HepG2 (cell line): Measurements from ENCODE around the gene PNPLA3. TPM values are rescaled to one million over a fixed set of nuclear protein-coding genes. Genes with fewer than 3 reads are reported as not detected.
A peak's percentile ranks its signal among the peaks of the same experiment; 100 is the strongest.

Experiments used
- BORCS8-MEF2B ChIP-seq: sonication (generic); formaldehyde crosslinking; IDR thresholded peaks from 2 replicates; pipeline ENCODE4 v1.8.0; 2022; ENCODE audit warnings: mild to moderate bottlenecking, missing genetic modification reagents
- FOXA3 ChIP-seq: IDR thresholded peaks from 2 replicates; pipeline ENCODE4 v1.6.1; 2016; ENCODE audit warnings: missing genetic modification reagents, missing compliant biosample characterization
- FOXM1 ChIP-seq: sonication (generic); formaldehyde crosslinking; IDR thresholded peaks from 2 replicates; pipeline ENCODE4 v1.5.0; 2020; ENCODE audit warnings: missing genetic modification reagents
- NFIB ChIP-seq: sonication (generic); formaldehyde crosslinking; IDR thresholded peaks from 2 replicates; pipeline ENCODE4 v1.9.0; 2021; ENCODE audit warnings: missing genetic modification reagents, mild to moderate bottlenecking, borderline replicate concordance
- NR2F2 ChIP-seq: IDR thresholded peaks from 2 replicates; pipeline ENCODE4 v1.6.1; 2012; ENCODE audit warnings: low read depth, inconsistent platforms, borderline replicate concordance
- PRPF4 ChIP-seq: fragments of 200-400 bp; formaldehyde crosslinking; IDR thresholded peaks from 2 replicates; pipeline ENCODE4 v1.6.1; 2016; ENCODE audit warnings: low read length, low read depth; ENCODE audit not compliant: poor library complexity, severe bottlenecking
- RBAK ChIP-seq: sonication (generic); formaldehyde crosslinking; IDR thresholded peaks from 2 replicates; pipeline ENCODE4 v1.5.1; 2020; ENCODE audit warnings: mild to moderate bottlenecking, missing genetic modification reagents
- SIN3B ChIP-seq: fragments of 150-350 bp; IDR thresholded peaks from 2 replicates; pipeline ENCODE4 v1.6.1; 2014; ENCODE audit warnings: low read length
- SP1 ChIP-seq, 2 experiments: fragments of 450-650 bp in 1 of 2; sonication (generic) in 1 of 2; formaldehyde crosslinking in 1 of 2; IDR thresholded peaks; 2 replicates each; pipeline versions ENCODE4 v1.4.0 to v1.6.1; 2016 to 2020; ENCODE audit warnings: missing genetic modification reagents in 1 of 2
- TCF7 ChIP-seq: sonication (generic); IDR thresholded peaks from 2 replicates; pipeline ENCODE4 v1.6.1; 2016; ENCODE audit warnings: antibody characterized with exemption, low read depth
- ZNF17 ChIP-seq: sonication (generic); formaldehyde crosslinking; IDR thresholded peaks from 2 replicates; pipeline ENCODE4 v1.5.0; 2020; ENCODE audit warnings: mild to moderate bottlenecking, missing genetic modification reagents
- ZNF382 ChIP-seq: sonication (generic); formaldehyde crosslinking; IDR thresholded peaks from 2 replicates; pipeline ENCODE4 v1.5.0; 2020; ENCODE audit warnings: missing genetic modification reagents, mild to moderate bottlenecking, borderline replicate concordance
- ZNF83 ChIP-seq: sonication (generic); formaldehyde crosslinking; IDR thresholded peaks from 2 replicates; pipeline ENCODE4 v1.4.0; 2020; ENCODE audit warnings: missing genetic modification reagents, mild to moderate bottlenecking, borderline replicate concordance
- ZSCAN12 ChIP-seq: sonication (generic); formaldehyde crosslinking; IDR thresholded peaks from 2 replicates; pipeline ENCODE4 v1.9.0; 2021; ENCODE audit warnings: mild to moderate bottlenecking, missing genetic modification reagents
- ZSCAN22 ChIP-seq: sonication (generic); formaldehyde crosslinking; IDR thresholded peaks from 2 replicates; pipeline ENCODE4 v1.4.0; 2020; ENCODE audit warnings: mild to moderate bottlenecking, missing genetic modification reagents
- polyA plus RNA-seq, 8 experiments: library from polyadenylated mRNA; depleted of rRNA in 3 of 8; stranded (reverse) in 7 of 8; unstranded in 1 of 8; fragments of >200 nt; fragmentation: Illumina TruSeq in 4 of 8; extraction: Trizol in 4 of 8; gene quantifications; 2 replicates each; pipeline versions ENCODE4 v1.2.1 to v1.2.3, GENCODE V29; 2011 to 2016; ENCODE audit warnings: low read depth in 4 of 8, missing spikeins in 1 of 8, mixed read lengths in 1 of 8; ENCODE audit not compliant: insufficient read depth in 1 of 8
- total RNA-seq, 5 experiments: library from RNA; depleted of rRNA; stranded (reverse); fragments of >200 nt; fragmentation: Illumina TruSeq; extraction: Trizol; gene quantifications; 2 replicates each; pipeline ENCODE4 v1.2.3, GENCODE V29; 2016; ENCODE audit warnings: low read depth in 1 of 5
- TF ChIP-seq, protein P1 (sequence below): sonication (generic); formaldehyde crosslinking; IDR thresholded peaks from 2 replicates; pipeline ENCODE4 v1.5.0; 2020; ENCODE audit warnings: mild to moderate bottlenecking, missing genetic modification reagents
- TF ChIP-seq, protein P2 (sequence below): sonication (generic); formaldehyde crosslinking; IDR thresholded peaks from 2 replicates; pipeline ENCODE4 v1.5.1; 2020; ENCODE audit warnings: missing genetic modification reagents, mild to moderate bottlenecking, borderline replicate concordance
- TF ChIP-seq, protein P3 (sequence below): sonication (generic); formaldehyde crosslinking; IDR thresholded peaks from 2 replicates; pipeline ENCODE4 v1.4.0; 2020; ENCODE audit warnings: missing genetic modification reagents
- TF ChIP-seq, protein P4 (sequence below): IDR thresholded peaks from 2 replicates; pipeline ENCODE4 v1.6.1; 2016; ENCODE audit warnings: low read depth
- TF ChIP-seq, protein P5 (sequence below): sonication (generic); formaldehyde crosslinking; IDR thresholded peaks from 2 replicates; pipeline ENCODE4 v1.4.0; 2020; ENCODE audit warnings: missing genetic modification reagents

The PNPLA3 gene
- total and polyA plus RNA-seq, 2 of the 13 experiments (the other 11 are each of a cell fraction or from before 2014, with no cell fraction given), result 16.9 to 19.8 TPM

DNA sequence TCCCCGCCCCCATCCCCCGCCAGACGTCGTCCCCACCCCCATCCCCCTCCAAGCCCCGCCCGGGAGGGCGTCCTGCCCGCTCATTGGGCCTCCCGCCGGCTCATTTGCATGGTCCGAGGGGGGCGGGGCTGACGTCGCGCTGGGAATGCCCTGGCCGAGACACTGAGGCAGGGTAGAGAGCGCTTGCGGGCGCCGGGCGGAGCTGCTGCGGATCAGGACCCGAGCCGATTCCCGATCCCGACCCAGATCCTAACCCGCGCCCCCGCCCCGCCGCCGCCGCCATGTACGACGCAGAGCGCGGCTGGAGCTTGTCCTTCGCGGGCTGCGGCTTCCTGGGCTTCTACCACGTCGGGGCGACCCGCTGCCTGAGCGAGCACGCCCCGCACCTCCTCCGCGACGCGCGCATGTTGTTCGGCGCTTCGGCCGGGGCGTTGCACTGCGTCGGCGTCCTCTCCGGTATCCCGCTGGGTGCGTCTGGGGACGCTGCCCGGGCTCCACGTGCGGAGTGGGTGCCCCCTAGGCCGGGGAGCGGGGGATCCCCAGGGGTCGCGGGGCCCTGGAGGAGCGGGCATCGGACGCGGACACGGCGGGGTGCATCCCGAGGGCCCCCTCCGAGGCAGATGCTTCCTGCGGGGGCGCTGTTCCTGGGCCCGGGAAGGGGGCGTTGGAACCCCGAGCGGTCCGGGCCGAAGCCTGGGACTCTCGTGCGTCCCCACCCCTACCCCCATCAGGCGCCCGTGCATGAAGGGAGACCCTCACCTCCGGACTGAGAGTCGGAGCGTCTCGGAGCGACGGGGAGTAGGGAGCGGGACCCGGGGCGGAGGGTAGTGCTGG, at the start of gene PNPLA3 (continued):
- TF ChIP-seq ZNF382 (CRISPR knock-in tag) (no peak), SP1 (IDR thresholded peaks at IDR 0.05) (no peak), SP1 (CRISPR knock-in tag; IDR thresholded peaks at IDR 0.05) (peak; percentile 77), TCF7 (no peak), ZNF83 (CRISPR knock-in tag) (no peak), NFIB (CRISPR knock-in tag) (no peak), SIN3B (no peak), NR2F2 (no peak), FOXA3 (CRISPR knock-in tag) (no peak), ZSCAN12 (CRISPR knock-in tag) (0 out of 2 replicates have a peak, but pooled peaks have one; percentile 42), ZSCAN22 (CRISPR knock-in tag) (no peak), RBAK (no peak), FOXM1 (no peak), BORCS8-MEF2B (CRISPR knock-in tag) (peak; percentile 70; the same call in 1 of the 2 replicates), PRPF4 (no peak), ZNF17 (CRISPR knock-in tag) (no peak)
- TF ChIP-seq, protein P1, sequence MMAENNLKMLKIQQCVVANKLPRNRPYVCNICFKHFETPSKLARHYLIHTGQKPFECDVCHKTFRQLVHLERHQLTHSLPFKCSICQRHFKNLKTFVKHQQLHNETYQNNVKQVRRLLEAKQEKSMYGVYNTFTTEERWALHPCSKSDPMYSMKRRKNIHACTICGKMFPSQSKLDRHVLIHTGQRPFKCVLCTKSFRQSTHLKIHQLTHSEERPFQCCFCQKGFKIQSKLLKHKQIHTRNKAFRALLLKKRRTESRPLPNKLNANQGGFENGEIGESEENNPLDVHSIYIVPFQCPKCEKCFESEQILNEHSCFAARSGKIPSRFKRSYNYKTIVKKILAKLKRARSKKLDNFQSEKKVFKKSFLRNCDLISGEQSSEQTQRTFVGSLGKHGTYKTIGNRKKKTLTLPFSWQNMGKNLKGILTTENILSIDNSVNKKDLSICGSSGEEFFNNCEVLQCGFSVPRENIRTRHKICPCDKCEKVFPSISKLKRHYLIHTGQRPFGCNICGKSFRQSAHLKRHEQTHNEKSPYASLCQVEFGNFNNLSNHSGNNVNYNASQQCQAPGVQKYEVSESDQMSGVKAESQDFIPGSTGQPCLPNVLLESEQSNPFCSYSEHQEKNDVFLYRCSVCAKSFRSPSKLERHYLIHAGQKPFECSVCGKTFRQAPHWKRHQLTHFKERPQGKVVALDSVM, result no peak
- TF ChIP-seq, protein P2, sequence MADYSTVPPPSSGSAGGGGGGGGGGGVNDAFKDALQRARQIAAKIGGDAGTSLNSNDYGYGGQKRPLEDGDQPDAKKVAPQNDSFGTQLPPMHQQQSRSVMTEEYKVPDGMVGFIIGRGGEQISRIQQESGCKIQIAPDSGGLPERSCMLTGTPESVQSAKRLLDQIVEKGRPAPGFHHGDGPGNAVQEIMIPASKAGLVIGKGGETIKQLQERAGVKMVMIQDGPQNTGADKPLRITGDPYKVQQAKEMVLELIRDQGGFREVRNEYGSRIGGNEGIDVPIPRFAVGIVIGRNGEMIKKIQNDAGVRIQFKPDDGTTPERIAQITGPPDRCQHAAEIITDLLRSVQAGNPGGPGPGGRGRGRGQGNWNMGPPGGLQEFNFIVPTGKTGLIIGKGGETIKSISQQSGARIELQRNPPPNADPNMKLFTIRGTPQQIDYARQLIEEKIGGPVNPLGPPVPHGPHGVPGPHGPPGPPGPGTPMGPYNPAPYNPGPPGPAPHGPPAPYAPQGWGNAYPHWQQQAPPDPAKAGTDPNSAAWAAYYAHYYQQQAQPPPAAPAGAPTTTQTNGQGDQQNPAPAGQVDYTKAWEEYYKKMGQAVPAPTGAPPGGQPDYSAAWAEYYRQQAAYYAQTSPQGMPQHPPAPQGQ (CRISPR knock-in tag), result no peak
- TF ChIP-seq, protein P3, sequence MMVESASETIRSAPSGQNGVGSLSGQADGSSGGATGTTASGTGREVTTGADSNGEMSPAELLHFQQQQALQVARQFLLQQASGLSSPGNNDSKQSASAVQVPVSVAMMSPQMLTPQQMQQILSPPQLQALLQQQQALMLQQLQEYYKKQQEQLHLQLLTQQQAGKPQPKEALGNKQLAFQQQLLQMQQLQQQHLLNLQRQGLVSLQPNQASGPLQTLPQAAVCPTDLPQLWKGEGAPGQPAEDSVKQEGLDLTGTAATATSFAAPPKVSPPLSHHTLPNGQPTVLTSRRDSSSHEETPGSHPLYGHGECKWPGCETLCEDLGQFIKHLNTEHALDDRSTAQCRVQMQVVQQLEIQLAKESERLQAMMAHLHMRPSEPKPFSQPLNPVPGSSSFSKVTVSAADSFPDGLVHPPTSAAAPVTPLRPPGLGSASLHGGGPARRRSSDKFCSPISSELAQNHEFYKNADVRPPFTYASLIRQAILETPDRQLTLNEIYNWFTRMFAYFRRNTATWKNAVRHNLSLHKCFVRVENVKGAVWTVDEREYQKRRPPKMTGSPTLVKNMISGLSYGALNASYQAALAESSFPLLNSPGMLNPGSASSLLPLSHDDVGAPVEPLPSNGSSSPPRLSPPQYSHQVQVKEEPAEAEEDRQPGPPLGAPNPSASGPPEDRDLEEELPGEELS (CRISPR knock-in tag), result no peak
- TF ChIP-seq, protein P4, sequence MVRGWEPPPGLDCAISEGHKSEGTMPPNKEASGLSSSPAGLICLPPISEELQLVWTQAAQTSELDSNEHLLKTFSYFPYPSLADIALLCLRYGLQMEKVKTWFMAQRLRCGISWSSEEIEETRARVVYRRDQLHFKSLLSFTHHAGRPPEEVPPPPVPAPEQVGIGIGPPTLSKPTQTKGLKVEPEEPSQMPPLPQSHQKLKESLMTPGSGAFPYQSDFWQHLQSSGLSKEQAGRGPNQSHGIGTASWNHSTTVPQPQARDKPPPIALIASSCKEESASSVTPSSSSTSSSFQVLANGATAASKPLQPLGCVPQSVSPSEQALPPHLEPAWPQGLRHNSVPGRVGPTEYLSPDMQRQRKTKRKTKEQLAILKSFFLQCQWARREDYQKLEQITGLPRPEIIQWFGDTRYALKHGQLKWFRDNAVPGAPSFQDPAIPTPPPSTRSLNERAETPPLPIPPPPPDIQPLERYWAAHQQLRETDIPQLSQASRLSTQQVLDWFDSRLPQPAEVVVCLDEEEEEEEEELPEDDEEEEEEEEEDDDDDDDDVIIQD (CRISPR knock-in tag), result no peak
- TF ChIP-seq, protein P5, sequence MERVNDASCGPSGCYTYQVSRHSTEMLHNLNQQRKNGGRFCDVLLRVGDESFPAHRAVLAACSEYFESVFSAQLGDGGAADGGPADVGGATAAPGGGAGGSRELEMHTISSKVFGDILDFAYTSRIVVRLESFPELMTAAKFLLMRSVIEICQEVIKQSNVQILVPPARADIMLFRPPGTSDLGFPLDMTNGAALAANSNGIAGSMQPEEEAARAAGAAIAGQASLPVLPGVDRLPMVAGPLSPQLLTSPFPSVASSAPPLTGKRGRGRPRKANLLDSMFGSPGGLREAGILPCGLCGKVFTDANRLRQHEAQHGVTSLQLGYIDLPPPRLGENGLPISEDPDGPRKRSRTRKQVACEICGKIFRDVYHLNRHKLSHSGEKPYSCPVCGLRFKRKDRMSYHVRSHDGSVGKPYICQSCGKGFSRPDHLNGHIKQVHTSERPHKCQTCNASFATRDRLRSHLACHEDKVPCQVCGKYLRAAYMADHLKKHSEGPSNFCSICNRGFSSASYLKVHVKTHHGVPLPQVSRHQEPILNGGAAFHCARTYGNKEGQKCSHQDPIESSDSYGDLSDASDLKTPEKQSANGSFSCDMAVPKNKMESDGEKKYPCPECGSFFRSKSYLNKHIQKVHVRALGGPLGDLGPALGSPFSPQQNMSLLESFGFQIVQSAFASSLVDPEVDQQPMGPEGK (CRISPR knock-in tag), result peak; percentile 81
